GM21447 (cell line): ENCODE measurements around the gene HIGD1B.

Experiments
- ATAC-seq: cut with Tn5 transposase; IDR thresholded peaks from one replicate; pipeline ENCODE4 v1.9.1; 2021; ENCODE audit not compliant: unreplicated experiment

HIGD1B gene

GRCh38 chr17:44875761-44876160 lies 28.1 kb downstream of the HIGD1B start:
- no peak for ATAC-seq

- no peak for ATAC-seq
Observed at GRCh38 chr17:44877121-44877520, 29.4 kb downstream of the HIGD1B start.

- no peak for ATAC-seq
Observed at GRCh38 chr17:44878627-44879221, 31.0 kb downstream of the HIGD1B start.

- no peak for ATAC-seq
Observed at GRCh38 chr17:44879376-44879775, 31.7 kb downstream of the HIGD1B start.

- ATAC-seq = no peak
Observed at GRCh38 chr17:44880062-44880461, 32.4 kb downstream of the HIGD1B start.

GRCh38 chr17:44881145-44881544 lies 33.5 kb downstream of the HIGD1B start:
- no peak for ATAC-seq

- ATAC-seq = no peak
Observed at GRCh38 chr17:44884941-44885340, 37.3 kb downstream of the HIGD1B start.

GRCh38 chr17:44887016-44887415 lies 39.3 kb downstream of the HIGD1B start:
- no peak for ATAC-seq

GRCh38 chr17:44887971-44888954 lies 40.6 kb downstream of the HIGD1B start:
- ATAC-seq = no peak

- ATAC-seq = no peak
Observed at GRCh38 chr17:44889003-44889402, 41.3 kb downstream of the HIGD1B start.

GRCh38 chr17:44892250-44892649 lies 44.6 kb downstream of the HIGD1B start:
- no peak for ATAC-seq

- no peak for ATAC-seq
Observed at GRCh38 chr17:44894642-44895041, 47.0 kb downstream of the HIGD1B start.

- ATAC-seq = no peak
Observed at GRCh38 chr17:44898768-44899073, 51.0 kb downstream of the HIGD1B start.

- peak; percentile 70 for ATAC-seq
Observed at GRCh38 chr17:44899074-44899782, 51.5 kb downstream of the HIGD1B start, which contains the start of gene EFTUD2. TSS of gene EFTUD2 (minus strand) at chr17:44899445. CDS start at chr17:44894521, 4,924 bp downstream.
